Keratinocyte (primary cell): ENCODE measurements around the gene FMNL3.

Source experiments
- CTCF ChIP-seq, 3 experiments: IDR thresholded peaks in 1 of 3; conservative IDR thresholded peaks in 1 of 3; optimal IDR thresholded peaks in 1 of 3; 2 replicates in 2 of 3; 3 replicates in 1 of 3; pipeline versions ENCODE3 to v1.5.1; 2011; ENCODE audit warnings: low read length in 3 of 3, mild to moderate bottlenecking in 3 of 3, moderate library complexity in 2 of 3, control low read depth in 1 of 3, inconsistent platforms in 1 of 3; ENCODE audit not compliant: insufficient read depth in 2 of 3; ENCODE audit errors: extremely low read depth in 1 of 3
- EZH2 ChIP-seq: IDR thresholded peaks from one replicate; pipeline ENCODE4 v1.6.1; 2012; ENCODE audit warnings: inconsistent platforms, mild to moderate bottlenecking, low read length, moderate library complexity

GRCh38 chr12:49643135-49643534 lies 64.1 kb downstream of the FMNL3 start:
- TF ChIP-seq CTCF (optimal IDR thresholded peaks at IDR 0.05 in 1 of 3, IDR thresholded peaks at IDR 0.05 in 1 of 3, conservative IDR thresholded peaks at IDR 0.05 in 1 of 3; ENCODE audit: extremely low read depth in 1 of 3, insufficient read depth in 2 of 3, low read length in 3 of 3) (no peak), EZH2 (no peak)
